Upper lobe of left lung (tissue), 4 donors: ENCODE results near the gene CTBP1.

Experiments used
- EP300 ChIP-seq, 4 donors: sonication (generic); formaldehyde crosslinking; IDR thresholded peaks; one replicate each; pipeline ENCODE4 v1.5.1; 2017; ENCODE audit warnings: antibody characterized with exemption in 4 of 4, control low read depth in 2 of 4
- TF ChIP-seq, protein P1 (sequence below), 6 experiments: fragments of 450-650 bp in 4 of 6; fragments of 200-600 bp in 2 of 6; sonication (generic) in 2 of 6; IDR thresholded peaks; one replicate each; pipeline ENCODE4 v1.5.1; 2016 to 2019; ENCODE audit warnings: antibody characterized with exemption in 6 of 6

DNA sequence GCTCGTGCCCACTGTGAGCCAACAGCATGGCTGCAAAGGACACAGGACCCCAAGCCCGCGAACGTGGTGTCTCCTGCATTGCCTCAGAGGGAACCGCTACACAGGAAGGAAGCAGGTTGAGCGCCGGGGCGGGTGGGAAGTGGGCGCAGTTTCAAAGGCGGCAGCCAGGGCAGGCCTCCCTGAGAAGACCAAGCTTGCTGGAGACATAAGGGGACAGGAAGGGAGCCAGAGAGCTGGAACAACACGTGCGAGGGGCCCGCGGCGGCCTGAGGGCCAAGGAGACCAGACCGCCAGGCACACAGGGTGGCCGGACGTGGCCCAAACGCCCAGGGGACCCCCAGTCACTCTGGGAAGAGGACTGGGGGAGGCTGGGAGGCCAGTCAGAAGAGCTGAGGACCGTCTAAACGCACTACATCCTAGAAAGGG lies 32.0 kb downstream of the CTBP1 start:
- TF ChIP-seq, protein P1, sequence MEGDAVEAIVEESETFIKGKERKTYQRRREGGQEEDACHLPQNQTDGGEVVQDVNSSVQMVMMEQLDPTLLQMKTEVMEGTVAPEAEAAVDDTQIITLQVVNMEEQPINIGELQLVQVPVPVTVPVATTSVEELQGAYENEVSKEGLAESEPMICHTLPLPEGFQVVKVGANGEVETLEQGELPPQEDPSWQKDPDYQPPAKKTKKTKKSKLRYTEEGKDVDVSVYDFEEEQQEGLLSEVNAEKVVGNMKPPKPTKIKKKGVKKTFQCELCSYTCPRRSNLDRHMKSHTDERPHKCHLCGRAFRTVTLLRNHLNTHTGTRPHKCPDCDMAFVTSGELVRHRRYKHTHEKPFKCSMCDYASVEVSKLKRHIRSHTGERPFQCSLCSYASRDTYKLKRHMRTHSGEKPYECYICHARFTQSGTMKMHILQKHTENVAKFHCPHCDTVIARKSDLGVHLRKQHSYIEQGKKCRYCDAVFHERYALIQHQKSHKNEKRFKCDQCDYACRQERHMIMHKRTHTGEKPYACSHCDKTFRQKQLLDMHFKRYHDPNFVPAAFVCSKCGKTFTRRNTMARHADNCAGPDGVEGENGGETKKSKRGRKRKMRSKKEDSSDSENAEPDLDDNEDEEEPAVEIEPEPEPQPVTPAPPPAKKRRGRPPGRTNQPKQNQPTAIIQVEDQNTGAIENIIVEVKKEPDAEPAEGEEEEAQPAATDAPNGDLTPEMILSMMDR (IDR thresholded peaks at IDR 0.05): peak in 4 of 6 experiments; percentile 18 to 53 (median 32)
- TF ChIP-seq EP300 (IDR thresholded peaks at IDR 0.05): no peak
